ENCODE data around the gene C6orf89.

C6orf89 gene

GRCh38 chr6:36959555-36960250, 74.0 kb downstream of the C6orf89 start:
- TF ChIP-seq SUZ12 (IDR thresholded peaks at IDR 0.05; ENCODE audit: extremely low read depth, insufficient read depth, insufficient read length) (no peak), ZNF274 (IDR thresholded peaks at IDR 0.05; ENCODE audit: low read depth, low read length) (no peak), YY1 (IDR thresholded peaks at IDR 0.05; ENCODE audit: insufficient read depth, insufficient read length) (no peak)
- Histone ChIP-seq H3K4me3 (ENCODE audit: insufficient read length, low read depth) (no peak overlapping the region), H3K4me1 (ENCODE audit: insufficient read depth, insufficient read length) (peaks cover 5% of the 10 kb centered on the region), H3K36me3 (ENCODE audit: insufficient read depth, insufficient read length, low read length) (no peaks in the 10 kb centered on the region), H3K9ac (ENCODE audit: insufficient read length, low read depth) (no peak overlapping the region), H3K9me3 (ENCODE audit: insufficient read depth, low read length) (no peaks in the 10 kb centered on the region), H3K27me3 (ENCODE audit: insufficient read depth, insufficient read length) (no peaks in the 10 kb centered on the region)
- DNase-seq (ENCODE audit: low read depth, low spot score), result no peak

GRCh38 chr6:36961441-36962435, 76.0 kb downstream of the C6orf89 start:
- Histone ChIP-seq H3K9me3 (ENCODE audit: insufficient read depth, low read length) (no peaks in the 10 kb centered on the region), H3K4me1 (ENCODE audit: insufficient read depth, insufficient read length) (peaks cover 5% of the 10 kb centered on the region), H3K36me3 (ENCODE audit: insufficient read depth, insufficient read length, low read length) (peaks cover 4% of the 10 kb centered on the region), H3K4me3 (ENCODE audit: insufficient read length, low read depth) (no peak overlapping the region), H3K9ac (ENCODE audit: insufficient read length, low read depth) (no peak overlapping the region), H3K27me3 (ENCODE audit: insufficient read depth, insufficient read length) (no peaks in the 10 kb centered on the region)
- no peak for DNase-seq (ENCODE audit: low read depth, low spot score)
- TF ChIP-seq YY1 (IDR thresholded peaks at IDR 0.05; ENCODE audit: insufficient read depth, insufficient read length), result no peak
- no peak for TF ChIP-seq SUZ12 (IDR thresholded peaks at IDR 0.05; ENCODE audit: extremely low read depth, insufficient read depth, insufficient read length)
- TF ChIP-seq ZNF274 (IDR thresholded peaks at IDR 0.05; ENCODE audit: low read depth, low read length), result no peak

- Histone ChIP-seq H3K9ac (ENCODE audit: insufficient read length, low read depth) (no peak overlapping the region), H3K36me3 (ENCODE audit: insufficient read depth, insufficient read length, low read length) (peaks cover 15% of the 10 kb centered on the region), H3K27me3 (ENCODE audit: insufficient read depth, insufficient read length) (no peaks in the 10 kb centered on the region), H3K4me1 (ENCODE audit: insufficient read depth, insufficient read length) (peaks cover 5% of the 10 kb centered on the region), H3K9me3 (ENCODE audit: insufficient read depth, low read length) (no peaks in the 10 kb centered on the region), H3K4me3 (ENCODE audit: insufficient read length, low read depth) (no peak overlapping the region)
- DNase-seq (ENCODE audit: low read depth, low spot score), result peak; percentile 54
- no peak for TF ChIP-seq ZNF274 (IDR thresholded peaks at IDR 0.05; ENCODE audit: low read depth, low read length)
- TF ChIP-seq YY1 (IDR thresholded peaks at IDR 0.05; ENCODE audit: insufficient read depth, insufficient read length), result no peak
- TF ChIP-seq SUZ12 (IDR thresholded peaks at IDR 0.05; ENCODE audit: extremely low read depth, insufficient read depth, insufficient read length), result no peak
Measured at GRCh38 chr6:36962874-36963273, 77.1 kb downstream of the C6orf89 start.

- Histone ChIP-seq H3K4me3 (ENCODE audit: insufficient read length, low read depth) (no peak overlapping the region), H3K27me3 (ENCODE audit: insufficient read depth, insufficient read length) (no peaks in the 10 kb centered on the region), H3K4me1 (ENCODE audit: insufficient read depth, insufficient read length) (peaks cover 5% of the 10 kb centered on the region), H3K36me3 (ENCODE audit: insufficient read depth, insufficient read length, low read length) (peaks cover 23% of the 10 kb centered on the region), H3K9ac (ENCODE audit: insufficient read length, low read depth) (no peak overlapping the region), H3K9me3 (ENCODE audit: insufficient read depth, low read length) (no peaks in the 10 kb centered on the region)
- DNase-seq (ENCODE audit: low read depth, low spot score), result no peak
- TF ChIP-seq ZNF274 (IDR thresholded peaks at IDR 0.05; ENCODE audit: low read depth, low read length) (no peak), SUZ12 (IDR thresholded peaks at IDR 0.05; ENCODE audit: extremely low read depth, insufficient read depth, insufficient read length) (no peak), YY1 (IDR thresholded peaks at IDR 0.05; ENCODE audit: insufficient read depth, insufficient read length) (no peak)
Measured at GRCh38 chr6:36963451-36964290, 77.9 kb downstream of the C6orf89 start.

GRCh38 chr6:36964349-36964748, 78.6 kb downstream of the C6orf89 start:
- Histone ChIP-seq H3K27me3 (ENCODE audit: insufficient read depth, insufficient read length) (no peaks in the 10 kb centered on the region), H3K9me3 (ENCODE audit: insufficient read depth, low read length) (no peaks in the 10 kb centered on the region), H3K9ac (ENCODE audit: insufficient read length, low read depth) (peak overlapping the region; percentile 10), H3K4me3 (ENCODE audit: insufficient read length, low read depth) (no peak overlapping the region), H3K4me1 (ENCODE audit: insufficient read depth, insufficient read length) (peaks cover 5% of the 10 kb centered on the region), H3K36me3 (ENCODE audit: insufficient read depth, insufficient read length, low read length) (peaks cover 30% of the 10 kb centered on the region)
- no peak for DNase-seq (ENCODE audit: low read depth, low spot score)
- TF ChIP-seq ZNF274 (IDR thresholded peaks at IDR 0.05; ENCODE audit: low read depth, low read length), result no peak
- no peak for TF ChIP-seq YY1 (IDR thresholded peaks at IDR 0.05; ENCODE audit: insufficient read depth, insufficient read length)
- TF ChIP-seq SUZ12 (IDR thresholded peaks at IDR 0.05; ENCODE audit: extremely low read depth, insufficient read depth, insufficient read length), result no peak

- TF ChIP-seq SUZ12 (IDR thresholded peaks at IDR 0.05; ENCODE audit: extremely low read depth, insufficient read depth, insufficient read length), result no peak
- TF ChIP-seq YY1 (IDR thresholded peaks at IDR 0.05; ENCODE audit: insufficient read depth, insufficient read length), result no peak
- no peak for TF ChIP-seq ZNF274 (IDR thresholded peaks at IDR 0.05; ENCODE audit: low read depth, low read length)
- DNase-seq (ENCODE audit: low read depth, low spot score), result no peak
- H3K4me3 ChIP-seq (ENCODE audit: insufficient read length, low read depth), result no peak overlapping the region
- H3K9me3 ChIP-seq (ENCODE audit: insufficient read depth, low read length), result no peaks in the 10 kb centered on the region
- H3K9ac ChIP-seq (ENCODE audit: insufficient read length, low read depth), result no peak overlapping the region
- peaks cover 5% of the 10 kb centered on the region for H3K4me1 ChIP-seq (ENCODE audit: insufficient read depth, insufficient read length)
- H3K36me3 ChIP-seq (ENCODE audit: insufficient read depth, insufficient read length, low read length), result peaks cover 36% of the 10 kb centered on the region
- no peaks in the 10 kb centered on the region for H3K27me3 ChIP-seq (ENCODE audit: insufficient read depth, insufficient read length)
Measured at GRCh38 chr6:36964908-36965307, 79.2 kb downstream of the C6orf89 start.
